SK-N-SH (cell line): ENCODE data around the gene PTGIS. TPM values are rescaled to one million over a fixed set of nuclear protein-coding genes. Genes with fewer than 3 reads are reported as not detected.

Experiments used
- CTCF ChIA-PET: fragments of 300-600, 350-600 bp; formaldehyde crosslinking; extraction: SDS; loops from one replicate; lab custom pipeline; 2021; lab: Yijun Ruan, JAX
- POLR2A ChIA-PET: fragments of 350-600 bp; sonication (Branson Sonifier 250); formaldehyde crosslinking; extraction: SDS; loops from one replicate; lab custom pipeline; 2020; ENCODE audit warnings: antibody characterized with exemption, inconsistent platforms; lab: Yijun Ruan, JAX
- DNase-seq: peaks from one replicate; pipeline ENCODE4 v3.0.0; 2012
- H2AFZ ChIP-seq: fragments of 200-600 bp; sonication (generic); 2 replicates; pipeline ENCODE4 v1.8.1; 2016; ENCODE audit warnings: antibody characterized with exemption, mild to moderate bottlenecking, low read depth
- H3F3A ChIP-seq: fragments of 200-600 bp; sonication (generic); replicated peaks from 2 replicates; pipeline ENCODE3; 2016; ENCODE audit warnings: antibody characterized with exemption, mild to moderate bottlenecking; ENCODE audit not compliant: insufficient read depth
- H3K27ac ChIP-seq, 2 experiments: fragments of 200-500 bp in 1 of 2; fragments of 200-600 bp in 1 of 2; sonication (Bioruptor generic) in 1 of 2; sonication (generic), shearing (Covaris generic) in 1 of 2; 2 replicates each; pipeline versions ENCODE4 v1.5.1 to v1.6.1; 2014 to 2016; ENCODE audit warnings: low read depth in 2 of 2, inconsistent platforms in 1 of 2, low read length in 1 of 2, mild to moderate bottlenecking in 1 of 2, mixed read lengths in 1 of 2
- H3K27me3 ChIP-seq: fragments of 200-600 bp; sonication (generic), shearing (Covaris generic); 2 replicates; pipeline ENCODE4 v1.6.1; 2016; ENCODE audit warnings: mixed run types; ENCODE audit not compliant: insufficient read depth
- H3K36me3 ChIP-seq, 2 experiments: fragments of 200-500 bp in 1 of 2; fragments of 200-600 bp in 1 of 2; sonication (Bioruptor generic) in 1 of 2; sonication (generic) in 1 of 2; replicated peaks in 1 of 2; 2 replicates each; pipeline versions ENCODE3 to v1.5.1; 2014 to 2016; ENCODE audit warnings: low read length in 1 of 2, mild to moderate bottlenecking in 1 of 2; ENCODE audit not compliant: insufficient read depth in 2 of 2, control insufficient read depth in 1 of 2
- H3K4me1 ChIP-seq, 2 experiments: fragments of 200-500 bp in 1 of 2; fragments of 200-600 bp in 1 of 2; sonication (Bioruptor generic) in 1 of 2; sonication (generic), shearing (Covaris generic) in 1 of 2; 2 replicates each; pipeline versions ENCODE4 v1.5.1 to v1.6.1; 2014 to 2016; ENCODE audit warnings: low read depth in 1 of 2, low read length in 1 of 2, mixed run types in 1 of 2; ENCODE audit not compliant: insufficient read depth in 2 of 2, control insufficient read depth in 1 of 2
- H3K4me2 ChIP-seq: fragments of 200-600 bp; sonication (generic), shearing (Covaris generic); 2 replicates; pipeline ENCODE4 v1.6.1; 2017; ENCODE audit warnings: mixed run types
- H3K4me3 ChIP-seq, 2 experiments: fragments of 200-500 bp in 1 of 2; fragments of 200-600 bp in 1 of 2; sonication (Bioruptor generic) in 1 of 2; sonication (generic), shearing (Covaris generic) in 1 of 2; 2 replicates each; pipeline versions ENCODE4 v1.5.1 to v1.8.1; 2014 to 2016; ENCODE audit warnings: low read depth in 2 of 2, inconsistent platforms in 1 of 2, low read length in 1 of 2, mild to moderate bottlenecking in 1 of 2, mixed read lengths in 1 of 2, moderate library complexity in 1 of 2
- H3K79me2 ChIP-seq: fragments of 200-600 bp; sonication (generic); 2 replicates; pipeline ENCODE4 v1.8.1; 2017; ENCODE audit warnings: mild to moderate bottlenecking; ENCODE audit not compliant: insufficient read depth
- H3K9ac ChIP-seq: fragments of 200-600 bp; sonication (generic); 2 replicates; pipeline ENCODE4 v1.6.1; 2017; ENCODE audit warnings: mixed run types
- H3K9me2 ChIP-seq: fragments of 200-600 bp; sonication (generic); 2 replicates; pipeline ENCODE4 v1.6.1; 2017; ENCODE audit warnings: mixed run types
- H3K9me3 ChIP-seq: fragments of 200-600 bp; sonication (generic); 2 replicates; pipeline ENCODE4 v1.6.1; 2017; ENCODE audit warnings: mixed run types, mild to moderate bottlenecking, moderate library complexity
- H4K20me1 ChIP-seq: fragments of 200-600 bp; sonication (generic); 2 replicates; pipeline ENCODE4 v1.6.1; 2017; ENCODE audit warnings: mild to moderate bottlenecking, mixed run types; ENCODE audit not compliant: insufficient read depth
- CHD2 ChIP-seq: fragments of 150-350 bp; IDR thresholded peaks from 2 replicates; pipeline ENCODE4 v1.6.1; 2018; ENCODE audit warnings: low read length; ENCODE audit not compliant: partially characterized antibody
- FOSL2 ChIP-seq: IDR thresholded peaks from 2 replicates; pipeline ENCODE4 v1.4.0; 2012; ENCODE audit warnings: low read depth, mild to moderate bottlenecking, moderate library complexity, borderline replicate concordance
- NFIC ChIP-seq: IDR thresholded peaks from 2 replicates; pipeline ENCODE4 v1.4.0; 2012; ENCODE audit warnings: borderline replicate concordance
- NRF1 ChIP-seq: IDR thresholded peaks from 2 replicates; pipeline ENCODE4 v1.6.1; 2012; ENCODE audit warnings: low read depth, mild to moderate bottlenecking, low read length
- TCF12 ChIP-seq: IDR thresholded peaks from 2 replicates; pipeline ENCODE4 v1.4.0; 2012
- WGBS: methylation state at CpG from one replicate; pipeline ENCODE4 v1.1.6; 2017; ENCODE audit warnings: low lambda C conversion rate; 5-methylcytosine and 5-hydroxymethylcytosine counted together
- polyA plus RNA-seq, 3 experiments: library from polyadenylated mRNA; depleted of rRNA; stranded (reverse); fragments of >200 nt; gene quantifications; 2 replicates each; pipeline ENCODE4 v1.2.3, GENCODE V29; 2012
- TF ChIP-seq, protein P1 (sequence below): IDR thresholded peaks from 2 replicates; pipeline ENCODE4 v1.6.1; 2012; ENCODE audit warnings: mild to moderate bottlenecking, low read depth, low read length, moderate library complexity

Gene PTGIS
- polyA plus RNA-seq, 1 of the 3 experiments (the other 2 are of a cell fraction): 1.0 TPM

DNA sequence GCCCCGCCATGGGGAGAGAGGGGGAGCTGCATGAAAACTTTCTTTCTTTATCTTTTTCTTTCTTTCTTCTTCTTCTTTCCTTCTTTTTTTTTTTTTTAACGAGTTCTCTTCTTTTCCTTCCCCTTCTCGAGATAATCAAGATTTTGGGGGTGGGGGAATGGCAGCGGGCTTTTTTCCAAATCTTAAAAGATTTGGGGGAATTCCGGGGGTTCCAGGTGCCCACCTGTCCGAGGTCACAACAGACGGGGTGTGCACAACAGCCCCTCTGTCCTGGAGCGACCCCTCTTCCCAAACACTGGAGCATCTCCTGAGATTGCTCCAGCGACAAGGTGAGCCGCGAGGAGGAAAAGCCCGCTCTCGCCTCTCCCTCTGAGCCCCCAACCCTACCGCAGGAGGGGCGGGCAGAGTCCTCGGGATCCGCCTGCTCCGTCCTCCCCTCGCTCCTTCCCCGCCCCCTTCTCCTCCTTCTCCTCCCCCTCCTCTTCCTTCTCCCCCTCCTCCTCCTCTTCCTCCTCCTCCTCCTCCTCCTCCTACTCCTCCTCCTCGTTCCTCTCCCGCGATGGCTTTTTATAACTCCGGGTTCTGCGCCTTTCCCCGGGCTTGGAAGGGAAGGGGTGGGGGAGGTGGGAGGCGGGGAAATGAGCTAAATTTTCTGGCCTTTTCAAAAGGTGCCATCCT, 84.8 kb downstream of the PTGIS start:
- H3K4me1 ChIP-seq: peaks cover 0 to 13% of the 10 kb centered on the region in 2 experiments; a peak in 1 of 4 replicates
- H3K9me2 ChIP-seq: no peaks in the 10 kb centered on the region
- CTCF ChIA-PET: interaction anchor here (1.1 to 7.5 kb wide), 20 partner anchors 11 to 163 kb away, joined by 4 to 141 read pairs (median 12); no protein-coding TSS in a partner anchor
- H3K4me3 ChIP-seq: peak overlapping the region; percentile 57 to 65
- no peaks in the 10 kb centered on the region for H3K9me3 ChIP-seq
- POLR2A ChIA-PET: interaction anchor here (1.0 kb wide), 1 partner anchor 102 kb away, joined by 4 read pairs; no protein-coding TSS in a partner anchor
- no peak overlapping the region for H3K9ac ChIP-seq
- peak overlapping the region; percentile 85 for H3K4me2 ChIP-seq
- H3K36me3 ChIP-seq: no peaks in the 10 kb centered on the region
- 0 out of 2 replicates have a peak overlapping the region, but pooled peaks have one; percentile 63 for H2AFZ ChIP-seq
- H3K79me2 ChIP-seq: no peaks in the 10 kb centered on the region
- TF ChIP-seq CHD2: no peak
- TF ChIP-seq, protein P1, sequence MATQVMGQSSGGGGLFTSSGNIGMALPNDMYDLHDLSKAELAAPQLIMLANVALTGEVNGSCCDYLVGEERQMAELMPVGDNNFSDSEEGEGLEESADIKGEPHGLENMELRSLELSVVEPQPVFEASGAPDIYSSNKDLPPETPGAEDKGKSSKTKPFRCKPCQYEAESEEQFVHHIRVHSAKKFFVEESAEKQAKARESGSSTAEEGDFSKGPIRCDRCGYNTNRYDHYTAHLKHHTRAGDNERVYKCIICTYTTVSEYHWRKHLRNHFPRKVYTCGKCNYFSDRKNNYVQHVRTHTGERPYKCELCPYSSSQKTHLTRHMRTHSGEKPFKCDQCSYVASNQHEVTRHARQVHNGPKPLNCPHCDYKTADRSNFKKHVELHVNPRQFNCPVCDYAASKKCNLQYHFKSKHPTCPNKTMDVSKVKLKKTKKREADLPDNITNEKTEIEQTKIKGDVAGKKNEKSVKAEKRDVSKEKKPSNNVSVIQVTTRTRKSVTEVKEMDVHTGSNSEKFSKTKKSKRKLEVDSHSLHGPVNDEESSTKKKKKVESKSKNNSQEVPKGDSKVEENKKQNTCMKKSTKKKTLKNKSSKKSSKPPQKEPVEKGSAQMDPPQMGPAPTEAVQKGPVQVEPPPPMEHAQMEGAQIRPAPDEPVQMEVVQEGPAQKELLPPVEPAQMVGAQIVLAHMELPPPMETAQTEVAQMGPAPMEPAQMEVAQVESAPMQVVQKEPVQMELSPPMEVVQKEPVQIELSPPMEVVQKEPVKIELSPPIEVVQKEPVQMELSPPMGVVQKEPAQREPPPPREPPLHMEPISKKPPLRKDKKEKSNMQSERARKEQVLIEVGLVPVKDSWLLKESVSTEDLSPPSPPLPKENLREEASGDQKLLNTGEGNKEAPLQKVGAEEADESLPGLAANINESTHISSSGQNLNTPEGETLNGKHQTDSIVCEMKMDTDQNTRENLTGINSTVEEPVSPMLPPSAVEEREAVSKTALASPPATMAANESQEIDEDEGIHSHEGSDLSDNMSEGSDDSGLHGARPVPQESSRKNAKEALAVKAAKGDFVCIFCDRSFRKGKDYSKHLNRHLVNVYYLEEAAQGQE: peak; percentile 28; the same call in 1 of the 2 replicates
- TF ChIP-seq NFIC: no peak
- H4K20me1 ChIP-seq: no peaks in the 10 kb centered on the region
- peak; percentile 75 for DNase-seq
- WGBS: 32% methylated on average over 27 of the region's 27 CpGs
- no peak overlapping the region; a peak in 1 of 4 replicates for H3K27ac ChIP-seq
- H3F3A ChIP-seq: no peaks in the 10 kb centered on the region
- H3K27me3 ChIP-seq: peaks cover 26% of the 10 kb centered on the region; the same call in 1 of the 2 replicates

DNA sequence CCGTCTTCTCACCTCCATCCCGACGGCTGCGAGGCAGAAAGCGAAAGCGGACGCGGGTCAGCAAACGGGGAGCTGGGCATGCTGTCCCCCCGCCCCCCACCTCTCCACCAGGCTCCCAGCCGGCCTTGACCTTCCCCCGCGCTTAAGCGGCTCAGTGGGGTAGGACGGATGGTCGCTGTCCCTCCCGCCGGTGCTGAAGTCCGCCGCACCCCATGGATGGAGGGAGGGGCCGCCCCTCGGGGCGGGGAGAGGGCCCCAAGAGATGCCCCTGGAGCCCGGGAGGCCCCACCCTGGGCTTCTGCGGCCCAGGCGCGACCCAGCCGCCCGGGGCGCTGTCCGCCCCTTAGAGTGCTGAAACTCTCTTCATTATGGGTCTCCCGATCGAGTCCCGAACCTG, 85.3 kb downstream of the PTGIS start, which contains the start of gene KCNB1:
Gene KCNB1, minus strand, starts transcription at position 48 of the 397 bp plus-strand sequence. CDS start 188 bp downstream, outside the sequence.
- Histone ChIP-seq H4K20me1 (no peaks in the 10 kb centered on the region), H3K27ac (no peak within 1 kb of the TSS), H3K9me3 (no peaks in the 10 kb centered on the region), H3K36me3 (no peaks in the 10 kb centered on the region), H3K4me1 (peaks cover 0 to 13% of the 10 kb centered on the region in 2 experiments; a peak in 1 of 4 replicates), H3K79me2 (no peaks in the 10 kb centered on the region), H3K9me2 (no peaks in the 10 kb centered on the region), H3K4me3 (peak within 1 kb of the TSS; percentile 57 to 65), H3K9ac (no peak within 1 kb of the TSS), H3K4me2 (peak within 1 kb of the TSS; percentile 85), H3F3A (no peaks in the 10 kb centered on the region), H2AFZ (0 out of 2 replicates have a peak within 1 kb of the TSS, but pooled peaks have one; percentile 63), H3K27me3 (peaks cover 24% of the 10 kb centered on the region; the same call in 1 of the 2 replicates)
- no peak for TF ChIP-seq NRF1
- no peak for TF ChIP-seq TCF12
- TF ChIP-seq, protein P1: peak; percentile 97
- no peak for TF ChIP-seq FOSL2
- ChIA-PET POLR2A (no interaction called here), CTCF (interaction anchor here (1.4 to 7.5 kb wide), 8 partner anchors 14 to 150 kb away, joined by 3 to 141 read pairs (median 48); no protein-coding TSS in a partner anchor)
- DNase-seq: peak; percentile 48
- WGBS: 85% methylated on average over 16 of the region's 34 CpGs
